ENCODE results near the gene SHE.

The SHE gene

GRCh38 chr1:154469844-154470560, 32.2 kb downstream of the SHE start:
- no peak for DNase-seq (ENCODE audit: low read depth)
- TF ChIP-seq CTCF (IDR thresholded peaks at IDR 0.05; ENCODE audit: control insufficient read depth, extremely low read depth, insufficient read depth) = no peak
- H3K4me3 ChIP-seq (ENCODE audit: low read depth, low read length) = no peak overlapping the region

GRCh38 chr1:154468535-154469250, 33.5 kb downstream of the SHE start:
- no peak for TF ChIP-seq CTCF (IDR thresholded peaks at IDR 0.05; ENCODE audit: control insufficient read depth, extremely low read depth, insufficient read depth)
- no peak overlapping the region for H3K4me3 ChIP-seq (ENCODE audit: low read depth, low read length)
- DNase-seq (ENCODE audit: low read depth) = no peak

- no peak for TF ChIP-seq CTCF (IDR thresholded peaks at IDR 0.05; ENCODE audit: control insufficient read depth, extremely low read depth, insufficient read depth)
- no peak overlapping the region for H3K4me3 ChIP-seq (ENCODE audit: low read depth, low read length)
- no peak for DNase-seq (ENCODE audit: low read depth)
Observed at GRCh38 chr1:154467434-154468102, 34.6 kb downstream of the SHE start.

GRCh38 chr1:154466921-154467417, 35.2 kb downstream of the SHE start:
- TF ChIP-seq CTCF (IDR thresholded peaks at IDR 0.05; ENCODE audit: control insufficient read depth, extremely low read depth, insufficient read depth) = no peak
- no peak overlapping the region for H3K4me3 ChIP-seq (ENCODE audit: low read depth, low read length)
- DNase-seq (ENCODE audit: low read depth) = no peak

GRCh38 chr1:154466206-154466605, 36.0 kb downstream of the SHE start:
- no peak overlapping the region for H3K4me3 ChIP-seq (ENCODE audit: low read depth, low read length)
- TF ChIP-seq CTCF (IDR thresholded peaks at IDR 0.05; ENCODE audit: control insufficient read depth, extremely low read depth, insufficient read depth) = no peak
- DNase-seq (ENCODE audit: low read depth) = no peak

- TF ChIP-seq CTCF (IDR thresholded peaks at IDR 0.05; ENCODE audit: control insufficient read depth, extremely low read depth, insufficient read depth) = no peak
- no peak overlapping the region for H3K4me3 ChIP-seq (ENCODE audit: low read depth, low read length)
- DNase-seq (ENCODE audit: low read depth) = no peak
Observed at GRCh38 chr1:154465621-154466195, 36.5 kb downstream of the SHE start.

All from LNCaP clone FGC (cell line).